Astrocyte (in vitro differentiated cells and primary cell): ENCODE data around the gene DPP7.

Experiments
- EZH2 ChIP-seq: IDR thresholded peaks from 2 replicates; pipeline ENCODE4 v1.6.1; 2012; ENCODE audit warnings: mild to moderate bottlenecking, low read length, inconsistent platforms; ENCODE audit not compliant: insufficient read depth
- TF ChIP-seq, protein P1 (sequence below): IDR thresholded peaks from 2 replicates; pipeline ENCODE4 v1.5.1; 2011; ENCODE audit warnings: low read depth, mild to moderate bottlenecking, inconsistent platforms, low read length, moderate library complexity; ENCODE audit not compliant: insufficient read depth

DNA sequence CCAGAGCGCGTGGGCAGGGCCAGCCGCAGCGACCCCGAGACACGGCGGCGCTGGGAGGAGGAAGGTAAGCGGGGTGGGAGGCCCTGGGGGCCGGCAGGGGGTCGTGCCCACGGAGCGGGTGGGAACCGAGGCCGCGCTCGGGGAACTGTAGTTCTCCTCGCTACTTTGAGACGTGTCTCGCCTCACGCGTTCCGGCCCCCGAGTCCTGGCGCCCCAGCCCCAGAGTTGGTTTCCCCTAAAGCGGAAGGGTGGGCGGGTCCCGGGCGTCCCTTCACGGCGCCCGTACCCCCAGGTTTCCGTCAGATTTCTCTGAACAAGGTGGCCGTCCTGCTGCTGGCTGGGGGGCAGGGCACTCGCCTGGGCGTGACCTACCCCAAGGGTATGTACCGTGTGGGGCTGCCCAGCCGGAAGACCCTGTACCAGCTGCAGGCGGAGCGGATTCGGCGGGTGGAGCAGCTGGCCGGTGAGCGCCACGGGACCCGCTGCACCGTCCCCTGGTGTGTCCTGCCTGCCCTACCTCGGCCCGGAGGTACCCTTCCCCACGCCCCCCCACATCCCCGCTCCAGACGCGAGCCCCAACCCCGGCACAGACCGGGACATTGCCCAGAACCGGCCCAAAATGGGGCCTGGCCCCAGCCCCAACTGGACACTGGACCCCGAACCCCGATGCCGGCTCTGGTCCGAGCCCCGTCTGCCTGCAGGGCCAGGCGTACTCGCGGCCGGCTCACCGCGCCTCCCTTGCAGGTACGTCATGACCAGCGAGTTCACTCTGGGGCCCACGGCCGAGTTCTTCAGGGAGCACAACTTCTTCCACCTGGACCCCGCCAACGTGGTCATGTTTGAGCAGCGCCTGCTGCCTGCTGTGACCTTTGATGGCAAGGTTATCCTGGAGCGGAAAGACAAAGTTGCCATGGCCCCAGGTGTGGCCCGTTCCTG is 36.5 kb downstream of the DPP7 start:
- TF ChIP-seq, protein P1, sequence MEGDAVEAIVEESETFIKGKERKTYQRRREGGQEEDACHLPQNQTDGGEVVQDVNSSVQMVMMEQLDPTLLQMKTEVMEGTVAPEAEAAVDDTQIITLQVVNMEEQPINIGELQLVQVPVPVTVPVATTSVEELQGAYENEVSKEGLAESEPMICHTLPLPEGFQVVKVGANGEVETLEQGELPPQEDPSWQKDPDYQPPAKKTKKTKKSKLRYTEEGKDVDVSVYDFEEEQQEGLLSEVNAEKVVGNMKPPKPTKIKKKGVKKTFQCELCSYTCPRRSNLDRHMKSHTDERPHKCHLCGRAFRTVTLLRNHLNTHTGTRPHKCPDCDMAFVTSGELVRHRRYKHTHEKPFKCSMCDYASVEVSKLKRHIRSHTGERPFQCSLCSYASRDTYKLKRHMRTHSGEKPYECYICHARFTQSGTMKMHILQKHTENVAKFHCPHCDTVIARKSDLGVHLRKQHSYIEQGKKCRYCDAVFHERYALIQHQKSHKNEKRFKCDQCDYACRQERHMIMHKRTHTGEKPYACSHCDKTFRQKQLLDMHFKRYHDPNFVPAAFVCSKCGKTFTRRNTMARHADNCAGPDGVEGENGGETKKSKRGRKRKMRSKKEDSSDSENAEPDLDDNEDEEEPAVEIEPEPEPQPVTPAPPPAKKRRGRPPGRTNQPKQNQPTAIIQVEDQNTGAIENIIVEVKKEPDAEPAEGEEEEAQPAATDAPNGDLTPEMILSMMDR: no peak
- no peak for TF ChIP-seq EZH2
